Loucy (cell line): ENCODE data around the gene PEX14.

Source experiments
- EZH2phosphoT487 ChIP-seq: fragments of 200-600 bp; IDR thresholded peaks from 2 replicates; pipeline ENCODE4 v1.6.1; 2018; ENCODE audit warnings: antibody characterized with exemption, mild to moderate bottlenecking, moderate library complexity, borderline replicate concordance
- TF ChIP-seq, protein P1 (sequence below): fragments of 200-600 bp; sonication (generic); conservative IDR thresholded peaks from 2 replicates; pipeline ENCODE4 v1.5.1; 2014; ENCODE audit warnings: mild to moderate bottlenecking, antibody characterized with exemption, low read length

- TF ChIP-seq, protein P1, sequence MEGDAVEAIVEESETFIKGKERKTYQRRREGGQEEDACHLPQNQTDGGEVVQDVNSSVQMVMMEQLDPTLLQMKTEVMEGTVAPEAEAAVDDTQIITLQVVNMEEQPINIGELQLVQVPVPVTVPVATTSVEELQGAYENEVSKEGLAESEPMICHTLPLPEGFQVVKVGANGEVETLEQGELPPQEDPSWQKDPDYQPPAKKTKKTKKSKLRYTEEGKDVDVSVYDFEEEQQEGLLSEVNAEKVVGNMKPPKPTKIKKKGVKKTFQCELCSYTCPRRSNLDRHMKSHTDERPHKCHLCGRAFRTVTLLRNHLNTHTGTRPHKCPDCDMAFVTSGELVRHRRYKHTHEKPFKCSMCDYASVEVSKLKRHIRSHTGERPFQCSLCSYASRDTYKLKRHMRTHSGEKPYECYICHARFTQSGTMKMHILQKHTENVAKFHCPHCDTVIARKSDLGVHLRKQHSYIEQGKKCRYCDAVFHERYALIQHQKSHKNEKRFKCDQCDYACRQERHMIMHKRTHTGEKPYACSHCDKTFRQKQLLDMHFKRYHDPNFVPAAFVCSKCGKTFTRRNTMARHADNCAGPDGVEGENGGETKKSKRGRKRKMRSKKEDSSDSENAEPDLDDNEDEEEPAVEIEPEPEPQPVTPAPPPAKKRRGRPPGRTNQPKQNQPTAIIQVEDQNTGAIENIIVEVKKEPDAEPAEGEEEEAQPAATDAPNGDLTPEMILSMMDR, result no peak
- TF ChIP-seq EZH2phosphoT487, result no peak
Measured at GRCh38 chr1:10614377-10615225, 139.9 kb downstream of the PEX14 start.
